ENCODE results near the gene ANXA9. TPM values are rescaled to one million over a fixed set of nuclear protein-coding genes. Genes with fewer than 3 reads are reported as not detected.

ANXA9 gene, protein sequence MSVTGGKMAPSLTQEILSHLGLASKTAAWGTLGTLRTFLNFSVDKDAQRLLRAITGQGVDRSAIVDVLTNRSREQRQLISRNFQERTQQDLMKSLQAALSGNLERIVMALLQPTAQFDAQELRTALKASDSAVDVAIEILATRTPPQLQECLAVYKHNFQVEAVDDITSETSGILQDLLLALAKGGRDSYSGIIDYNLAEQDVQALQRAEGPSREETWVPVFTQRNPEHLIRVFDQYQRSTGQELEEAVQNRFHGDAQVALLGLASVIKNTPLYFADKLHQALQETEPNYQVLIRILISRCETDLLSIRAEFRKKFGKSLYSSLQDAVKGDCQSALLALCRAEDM
- total RNA-seq = 0.68 TPM
- long read RNA-seq, partial matches to known transcripts = 0 of 4 reads
- long read RNA-seq, other reads (novel, unspliced or antisense) = 3 of 4 reads

DNA sequence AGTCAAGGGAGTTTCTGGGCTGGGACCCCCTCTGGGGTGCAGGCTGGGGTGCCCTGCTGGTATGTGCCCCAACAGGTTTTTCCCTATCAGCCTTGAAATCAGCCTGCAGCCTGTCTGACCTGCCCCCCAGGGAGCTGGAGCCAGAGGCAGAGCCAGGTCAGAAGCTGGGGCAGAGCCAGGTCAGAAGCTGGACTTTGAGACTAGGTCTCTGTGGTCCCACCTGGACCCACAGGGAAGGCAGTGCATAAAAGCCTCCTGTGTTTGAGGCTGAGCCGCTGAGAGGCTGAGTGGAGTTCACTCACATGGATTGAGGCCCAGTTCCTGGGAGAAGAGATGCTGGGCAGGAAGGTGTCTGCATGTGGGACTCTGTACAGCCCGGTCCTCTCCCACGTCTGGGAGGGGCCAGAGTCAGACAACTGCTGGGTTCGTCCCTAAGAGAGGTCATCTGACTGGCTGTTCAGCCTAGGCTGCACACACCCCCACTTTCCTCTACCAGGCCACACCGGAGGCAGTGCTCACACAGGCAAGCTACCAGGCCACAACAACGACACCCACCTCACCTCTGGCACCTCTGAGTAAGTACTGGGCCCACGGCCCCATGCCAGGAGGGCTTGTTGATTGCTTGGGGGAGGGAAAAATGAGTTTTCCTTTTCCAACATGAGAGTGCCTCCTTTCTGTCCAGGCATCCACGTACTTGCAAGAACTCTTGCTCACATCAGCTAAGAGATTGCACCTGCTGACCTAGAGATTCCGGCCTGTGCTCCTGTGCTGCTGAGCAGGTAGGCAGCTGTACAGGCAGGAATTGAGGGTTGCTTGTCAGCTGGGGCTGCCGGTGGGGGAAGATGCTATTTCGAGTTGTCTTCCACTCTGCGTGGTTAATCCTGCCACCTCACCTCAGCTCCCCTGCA lies at the start of gene ANXA9:
ANXA9 (plus strand) TSS at position 488 of the 908 bp plus-strand sequence. CDS start 814 bp downstream, outside the sequence.
- ATAC-seq (peak; percentile 13 to 17), DNase-seq (no peak)
- H3K36me3 ChIP-seq = no peaks in the 10 kb centered on the region
- H3K4me1 ChIP-seq = peaks cover 50% of the 10 kb centered on the region
- H3K27me3 ChIP-seq (ENCODE audit: low read depth) = no peaks in the 10 kb centered on the region
- peak within 1 kb of the TSS; percentile 43 for H3K27ac ChIP-seq
- intact Hi-C loops (cut with DNase I) = no loop called here
- no peak within 1 kb of the TSS for H3K4me3 ChIP-seq
- TF ChIP-seq, protein P1, sequence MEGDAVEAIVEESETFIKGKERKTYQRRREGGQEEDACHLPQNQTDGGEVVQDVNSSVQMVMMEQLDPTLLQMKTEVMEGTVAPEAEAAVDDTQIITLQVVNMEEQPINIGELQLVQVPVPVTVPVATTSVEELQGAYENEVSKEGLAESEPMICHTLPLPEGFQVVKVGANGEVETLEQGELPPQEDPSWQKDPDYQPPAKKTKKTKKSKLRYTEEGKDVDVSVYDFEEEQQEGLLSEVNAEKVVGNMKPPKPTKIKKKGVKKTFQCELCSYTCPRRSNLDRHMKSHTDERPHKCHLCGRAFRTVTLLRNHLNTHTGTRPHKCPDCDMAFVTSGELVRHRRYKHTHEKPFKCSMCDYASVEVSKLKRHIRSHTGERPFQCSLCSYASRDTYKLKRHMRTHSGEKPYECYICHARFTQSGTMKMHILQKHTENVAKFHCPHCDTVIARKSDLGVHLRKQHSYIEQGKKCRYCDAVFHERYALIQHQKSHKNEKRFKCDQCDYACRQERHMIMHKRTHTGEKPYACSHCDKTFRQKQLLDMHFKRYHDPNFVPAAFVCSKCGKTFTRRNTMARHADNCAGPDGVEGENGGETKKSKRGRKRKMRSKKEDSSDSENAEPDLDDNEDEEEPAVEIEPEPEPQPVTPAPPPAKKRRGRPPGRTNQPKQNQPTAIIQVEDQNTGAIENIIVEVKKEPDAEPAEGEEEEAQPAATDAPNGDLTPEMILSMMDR (IDR thresholded peaks at IDR 0.05) = no peak
- no peaks in the 10 kb centered on the region for H3K9me3 ChIP-seq

DNA sequence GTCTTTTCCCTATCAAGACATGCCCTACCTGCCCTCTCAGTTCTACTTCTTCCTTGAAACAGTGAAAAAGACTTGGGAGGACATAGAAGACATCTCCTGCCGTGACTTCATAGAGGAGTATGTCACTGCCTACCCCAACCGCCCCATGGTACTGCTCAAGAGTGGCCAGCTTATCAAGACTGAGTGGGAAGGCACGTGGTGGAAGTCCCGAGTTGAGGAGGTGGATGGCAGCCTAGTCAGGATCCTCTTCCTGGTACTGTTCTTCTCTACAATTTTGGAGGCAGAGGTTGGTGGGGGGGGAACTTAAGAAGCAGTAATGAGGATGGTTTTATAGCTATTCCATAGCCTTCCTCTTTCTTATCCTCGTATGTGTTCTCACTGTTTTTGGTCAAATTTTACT lies 37.2 kb upstream of the ANXA9 start:
- no peak overlapping the region for H3K27ac ChIP-seq
- no peak for ATAC-seq
- H3K4me1 ChIP-seq = no peaks in the 10 kb centered on the region
- no peak for DNase-seq
- intact Hi-C loops (cut with DNase I) = no loop called here
- peaks cover 100% of the 10 kb centered on the region for H3K36me3 ChIP-seq
- no peak overlapping the region for H3K4me3 ChIP-seq
- no peaks in the 10 kb centered on the region for H3K9me3 ChIP-seq
- no peaks in the 10 kb centered on the region for H3K27me3 ChIP-seq (ENCODE audit: low read depth)
- TF ChIP-seq, protein P1 (IDR thresholded peaks at IDR 0.05) = no peak

DNA sequence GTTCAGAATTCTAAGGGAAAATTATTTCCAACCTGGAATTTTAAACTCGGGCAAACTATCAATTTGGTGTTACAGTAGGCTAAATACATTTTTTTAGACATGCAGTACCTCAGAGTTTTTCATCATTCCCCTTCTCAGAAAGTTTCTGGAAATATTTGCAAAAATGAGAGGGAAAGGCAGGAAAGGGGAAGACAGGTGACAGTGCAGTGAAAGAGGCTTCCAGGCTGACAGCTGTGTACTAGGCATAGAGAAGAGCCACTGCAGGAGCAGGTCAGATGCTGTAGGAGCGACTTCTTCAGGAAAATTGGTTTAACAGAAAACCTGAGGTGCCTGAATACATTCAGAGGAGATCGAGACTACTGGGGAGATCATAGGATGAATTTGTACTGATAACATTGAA lies 27.4 kb upstream of the ANXA9 start:
- ATAC-seq = no peak
- Histone ChIP-seq H3K4me1 (no peaks in the 10 kb centered on the region), H3K27me3 (ENCODE audit: low read depth) (no peaks in the 10 kb centered on the region), H3K27ac (no peak overlapping the region), H3K9me3 (no peaks in the 10 kb centered on the region), H3K4me3 (no peak overlapping the region), H3K36me3 (peaks cover 92% of the 10 kb centered on the region)
- TF ChIP-seq, protein P1 (IDR thresholded peaks at IDR 0.05) = no peak
- no peak for DNase-seq
- intact Hi-C loops (cut with DNase I) = no loop called here

DNA sequence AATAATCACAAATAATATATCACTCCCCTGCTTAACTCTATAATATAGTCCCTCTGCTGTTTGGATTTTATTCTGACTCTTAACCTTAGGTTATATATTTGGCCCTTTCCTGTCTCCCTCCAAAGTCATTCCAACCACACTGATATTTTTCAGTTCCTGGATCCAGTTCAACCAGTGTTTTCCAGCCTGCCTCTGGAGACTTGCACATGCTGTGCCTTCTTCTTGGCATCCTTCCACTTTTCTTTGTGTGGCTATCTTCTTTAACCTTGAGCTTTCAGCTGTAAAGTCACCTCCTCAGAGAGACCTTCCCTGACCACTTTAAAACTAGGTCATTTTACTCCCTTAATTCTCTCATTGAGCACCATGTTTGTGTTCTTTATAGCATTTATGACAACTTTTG lies 26.8 kb upstream of the ANXA9 start:
- Histone ChIP-seq H3K27ac (no peak overlapping the region), H3K36me3 (peaks cover 92% of the 10 kb centered on the region), H3K9me3 (no peaks in the 10 kb centered on the region), H3K27me3 (ENCODE audit: low read depth) (no peaks in the 10 kb centered on the region), H3K4me3 (no peak overlapping the region), H3K4me1 (no peaks in the 10 kb centered on the region)
- no peak for ATAC-seq
- intact Hi-C loops (cut with DNase I) = no loop called here
- DNase-seq = no peak
- TF ChIP-seq, protein P1 (IDR thresholded peaks at IDR 0.05) = no peak

DNA sequence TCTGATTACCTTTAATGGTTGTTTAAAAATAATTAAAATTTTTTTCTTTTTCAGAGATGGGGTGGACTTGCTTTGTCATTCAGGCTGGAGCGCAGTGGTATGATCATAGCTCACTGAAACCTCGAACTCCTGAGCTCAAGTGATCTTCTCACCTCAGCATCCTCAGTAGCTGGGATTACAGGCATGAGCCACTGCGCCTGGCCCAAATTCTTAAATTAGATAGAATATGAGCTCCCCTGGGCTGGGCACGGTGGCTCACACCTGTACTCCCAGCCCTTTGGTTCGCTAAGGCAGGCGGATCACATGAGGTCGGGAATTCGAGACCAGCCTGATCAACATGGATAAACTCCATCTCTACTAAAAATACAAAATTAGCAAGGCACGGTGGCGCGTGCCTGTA lies 24.4 kb upstream of the ANXA9 start:
- Histone ChIP-seq H3K4me1 (no peaks in the 10 kb centered on the region), H3K9me3 (no peaks in the 10 kb centered on the region), H3K36me3 (peaks cover 92% of the 10 kb centered on the region), H3K27me3 (ENCODE audit: low read depth) (no peaks in the 10 kb centered on the region), H3K4me3 (no peak overlapping the region), H3K27ac (no peak overlapping the region)
- TF ChIP-seq, protein P1 (IDR thresholded peaks at IDR 0.05) = no peak
- ATAC-seq (no peak), DNase-seq (no peak)
- intact Hi-C loops (cut with DNase I) = no loop called here

Data from lower lobe of right lung (tissue), 2 donors.